ENCODE measurements around the gene DSCAM.
"Not testable (repeated sequence)": the region's sequence is repeated elsewhere in the genome, so short reads cannot be mapped to it uniquely, and the experiment has no call there.

Gene DSCAM

GRCh38 chr21:40466893-40467483, 380.0 kb downstream of the DSCAM start:
- no peak for DNase-seq
- Mint-ChIP-seq H3K36me3 (ENCODE audit: low read depth) (no peaks in the 10 kb centered on the region), H3K27ac (no peak overlapping the region), H3K9me3 (no peaks in the 10 kb centered on the region), H3K27me3 (no peaks in the 10 kb centered on the region), H3K4me3 (no peak overlapping the region), H3K4me1 (no peaks in the 10 kb centered on the region)
- no peak for ATAC-seq

- H3K9me3 Mint-ChIP-seq = no peaks in the 10 kb centered on the region
- H3K4me1 Mint-ChIP-seq = no peaks in the 10 kb centered on the region
- no peak overlapping the region for H3K4me3 Mint-ChIP-seq
These were observed 381.6 kb downstream of the DSCAM start for GRCh38 chr21:40465382-40465781.

GRCh38 chr21:40463176-40463575, 383.8 kb downstream of the DSCAM start:
- Mint-ChIP-seq H3K36me3 (ENCODE audit: low read depth) (no peaks in the 10 kb centered on the region), H3K4me3 (no peak overlapping the region), H3K27me3 (peaks cover 2% of the 10 kb centered on the region), H3K9me3 (no peaks in the 10 kb centered on the region), H3K27ac (no peak overlapping the region), H3K4me1 (no peaks in the 10 kb centered on the region)
- DNase-seq = no peak
- ATAC-seq = no peak

More at GRCh38 chr21:40465382-40465781, 381.6 kb downstream of the DSCAM start:
- DNase-seq (no peak), ATAC-seq (no peak)
- Mint-ChIP-seq H3K27me3 (no peaks in the 10 kb centered on the region), H3K27ac (no peak overlapping the region), H3K36me3 (ENCODE audit: low read depth) (no peaks in the 10 kb centered on the region)

- peaks cover 3% of the 10 kb centered on the region for H3K27me3 Mint-ChIP-seq
- ATAC-seq = no peak
- H3K36me3 Mint-ChIP-seq (ENCODE audit: low read depth) = no peaks in the 10 kb centered on the region
- H3K9me3 Mint-ChIP-seq = no peaks in the 10 kb centered on the region
- no peak overlapping the region for H3K4me3 Mint-ChIP-seq
- H3K4me1 Mint-ChIP-seq = no peaks in the 10 kb centered on the region
- DNase-seq = no peak
- no peak overlapping the region for H3K27ac Mint-ChIP-seq
These were observed 385.9 kb downstream of the DSCAM start for GRCh38 chr21:40461008-40461407.

- Mint-ChIP-seq H3K27ac (no peak overlapping the region), H3K36me3 (ENCODE audit: low read depth) (no peaks in the 10 kb centered on the region), H3K4me3 (no peak overlapping the region), H3K27me3 (peaks cover 3% of the 10 kb centered on the region), H3K9me3 (no peaks in the 10 kb centered on the region), H3K4me1 (no peaks in the 10 kb centered on the region)
- DNase-seq (no peak), ATAC-seq (no peak)
These were observed 389.2 kb downstream of the DSCAM start for GRCh38 chr21:40457741-40458140.

GRCh38 chr21:40454057-40454456, 392.9 kb downstream of the DSCAM start:
- no peaks in the 10 kb centered on the region for H3K36me3 Mint-ChIP-seq (ENCODE audit: low read depth)
- H3K9me3 Mint-ChIP-seq = no peaks in the 10 kb centered on the region
- no peaks in the 10 kb centered on the region for H3K4me1 Mint-ChIP-seq
- no peak for DNase-seq
- no peak overlapping the region for H3K27ac Mint-ChIP-seq
- no peak overlapping the region for H3K4me3 Mint-ChIP-seq
- ATAC-seq = no peak
- peaks cover 3% of the 10 kb centered on the region for H3K27me3 Mint-ChIP-seq

- H3K9me3 Mint-ChIP-seq = no peaks in the 10 kb centered on the region
These were observed 393.8 kb downstream of the DSCAM start for GRCh38 chr21:40453183-40453582.

GRCh38 chr21:40452548-40452947, 394.4 kb downstream of the DSCAM start:
- no peak overlapping the region for H3K27ac Mint-ChIP-seq
- ATAC-seq (no peak), DNase-seq (no peak)
- H3K4me1 Mint-ChIP-seq = no peaks in the 10 kb centered on the region
- no peak overlapping the region for H3K4me3 Mint-ChIP-seq
- no peaks in the 10 kb centered on the region for H3K36me3 Mint-ChIP-seq (ENCODE audit: low read depth)
- H3K9me3 Mint-ChIP-seq = no peaks in the 10 kb centered on the region
- H3K27me3 Mint-ChIP-seq = no peaks in the 10 kb centered on the region

More at GRCh38 chr21:40453183-40453582, 393.8 kb downstream of the DSCAM start:
- Mint-ChIP-seq H3K4me1 (no peaks in the 10 kb centered on the region), H3K36me3 (ENCODE audit: low read depth) (no peaks in the 10 kb centered on the region), H3K27ac (no peak overlapping the region), H3K4me3 (no peak overlapping the region), H3K27me3 (peaks cover under 1% of the 10 kb centered on the region)
- ATAC-seq = no peak
- no peak for DNase-seq

- no peaks in the 10 kb centered on the region for H3K27me3 Mint-ChIP-seq
- H3K9me3 Mint-ChIP-seq = peaks cover 11% of the 10 kb centered on the region
- ATAC-seq (no peak), DNase-seq (no peak)
- no peak overlapping the region for H3K27ac Mint-ChIP-seq
- no peaks in the 10 kb centered on the region for H3K4me1 Mint-ChIP-seq
- H3K36me3 Mint-ChIP-seq (ENCODE audit: low read depth) = no peaks in the 10 kb centered on the region
- no peak overlapping the region for H3K4me3 Mint-ChIP-seq
These were observed 399.9 kb downstream of the DSCAM start for GRCh38 chr21:40447016-40447415.

- Mint-ChIP-seq H3K4me1 (no peaks in the 10 kb centered on the region), H3K36me3 (ENCODE audit: low read depth) (no peaks in the 10 kb centered on the region), H3K4me3 (no peak overlapping the region), H3K27ac (no peak overlapping the region), H3K27me3 (no peaks in the 10 kb centered on the region), H3K9me3 (peaks cover 11% of the 10 kb centered on the region)
- DNase-seq (no peak), ATAC-seq (no peak)
These were observed 401.5 kb downstream of the DSCAM start for GRCh38 chr21:40445349-40445921.

- ATAC-seq; H3K4me1 Mint-ChIP-seq; H3K4me3 Mint-ChIP-seq; H3K27ac Mint-ChIP-seq; H3K36me3 Mint-ChIP-seq (ENCODE audit: low read depth); H3K27me3 Mint-ChIP-seq; DNase-seq: not testable (repeated sequence)
- H3K9me3 Mint-ChIP-seq = peaks cover 16% of the 10 kb centered on the region
These were observed 407.4 kb downstream of the DSCAM start for GRCh38 chr21:40439581-40439980.

- Mint-ChIP-seq H3K4me1 (no peaks in the 10 kb centered on the region), H3K27ac (no peak overlapping the region), H3K9me3 (peaks cover 11% of the 10 kb centered on the region), H3K36me3 (ENCODE audit: low read depth) (no peaks in the 10 kb centered on the region), H3K4me3 (no peak overlapping the region), H3K27me3 (no peaks in the 10 kb centered on the region)
- DNase-seq (no peak), ATAC-seq (no peak)
These were observed 408.3 kb downstream of the DSCAM start for GRCh38 chr21:40438616-40439015.

- H3K4me1 Mint-ChIP-seq = no peaks in the 10 kb centered on the region
- peaks cover 5% of the 10 kb centered on the region for H3K9me3 Mint-ChIP-seq
- H3K36me3 Mint-ChIP-seq (ENCODE audit: low read depth) = no peaks in the 10 kb centered on the region
- H3K27ac Mint-ChIP-seq = no peak overlapping the region
- H3K4me3 Mint-ChIP-seq = no peak overlapping the region
- no peaks in the 10 kb centered on the region for H3K27me3 Mint-ChIP-seq
- DNase-seq (no peak), ATAC-seq (no peak)
These were observed 410.7 kb downstream of the DSCAM start for GRCh38 chr21:40436261-40436660.

- Mint-ChIP-seq H3K4me3 (no peak overlapping the region), H3K27ac (no peak overlapping the region), H3K36me3 (ENCODE audit: low read depth) (no peaks in the 10 kb centered on the region), H3K4me1 (no peaks in the 10 kb centered on the region), H3K9me3 (peaks cover 5% of the 10 kb centered on the region), H3K27me3 (no peaks in the 10 kb centered on the region)
- no peak for DNase-seq
- no peak for ATAC-seq
These were observed 413.4 kb downstream of the DSCAM start for GRCh38 chr21:40433538-40433937.

- Mint-ChIP-seq H3K27ac (no peak overlapping the region), H3K4me1 (no peaks in the 10 kb centered on the region), H3K36me3 (ENCODE audit: low read depth) (no peaks in the 10 kb centered on the region), H3K9me3 (peaks cover 3% of the 10 kb centered on the region), H3K27me3 (no peaks in the 10 kb centered on the region), H3K4me3 (no peak overlapping the region)
- ATAC-seq (no peak), DNase-seq (no peak)
These were observed 421.0 kb downstream of the DSCAM start for GRCh38 chr21:40425981-40426380.

Measured in activated naive CD8-positive, alpha-beta T cell treated with anti-CD3 and anti-CD28 coated beads, Interleukin-2, amount 50 U/mL, for 24 hours (primary cell).